D341Med (cell line): ENCODE measurements around the gene MMP17.

ENCODE experiments used
- DNase-seq: peaks from one replicate; pipeline ENCODE4 v3.0.0; 2012; ENCODE audit warnings: low spot score

Gene MMP17

GRCh38 chr12:131830914-131831571, 2.9 kb downstream of the MMP17 start:
- DNase-seq, result peak; percentile 69

- DNase-seq, result peak; percentile 74
These were observed 3.4 kb downstream of the MMP17 start for GRCh38 chr12:131831635-131832041.

- DNase-seq, result peak; percentile 88
These were observed 4.4 kb downstream of the MMP17 start for GRCh38 chr12:131832321-131833231.

- no peak for DNase-seq
These were observed 5.2 kb downstream of the MMP17 start for GRCh38 chr12:131833288-131833895.

GRCh38 chr12:131833896-131834641, 5.9 kb downstream of the MMP17 start:
- no peak for DNase-seq

- DNase-seq, result no peak
These were observed 6.8 kb downstream of the MMP17 start for GRCh38 chr12:131834798-131835615.

GRCh38 chr12:131835616-131836171, 7.5 kb downstream of the MMP17 start:
- no peak for DNase-seq

GRCh38 chr12:131836193-131836592, 8.0 kb downstream of the MMP17 start:
- DNase-seq, result no peak

GRCh38 chr12:131836714-131837397, 8.7 kb downstream of the MMP17 start:
- no peak for DNase-seq

- no peak for DNase-seq
These were observed 12.6 kb downstream of the MMP17 start for GRCh38 chr12:131840643-131841416.

- DNase-seq, result no peak
These were observed 13.4 kb downstream of the MMP17 start for GRCh38 chr12:131841547-131841946.

- DNase-seq, result no peak
These were observed 14.0 kb downstream of the MMP17 start for GRCh38 chr12:131842169-131842568.

GRCh38 chr12:131843527-131843926, 15.3 kb downstream of the MMP17 start:
- no peak for DNase-seq

- DNase-seq, result no peak
These were observed 15.9 kb downstream of the MMP17 start for GRCh38 chr12:131844140-131844539.

GRCh38 chr12:131844656-131845055, 16.5 kb downstream of the MMP17 start:
- no peak for DNase-seq

GRCh38 chr12:131845121-131845520, 16.9 kb downstream of the MMP17 start:
- no peak for DNase-seq

- DNase-seq, result no peak
These were observed 19.3 kb downstream of the MMP17 start for GRCh38 chr12:131847456-131847855.

GRCh38 chr12:131848753-131849152, 20.6 kb downstream of the MMP17 start:
- DNase-seq, result no peak

- no peak for DNase-seq
These were observed 21.7 kb downstream of the MMP17 start for GRCh38 chr12:131849700-131850553.
